GM18868 (cell line): Measurements from ENCODE around the gene NAA20.

Experiments
- ATAC-seq: cut with Tn5 transposase; IDR thresholded peaks from one replicate; pipeline ENCODE4 v1.9.1; 2021; ENCODE audit warnings: mild to moderate bottlenecking, moderate library complexity; ENCODE audit not compliant: unreplicated experiment

NAA20 gene

GRCh38 chr20:20070871-20071726, 53.9 kb downstream of the NAA20 start:
- ATAC-seq, result no peak

- no peak for ATAC-seq
Observed at GRCh38 chr20:20073801-20074371, 56.7 kb downstream of the NAA20 start.

- ATAC-seq, result no peak
Observed at GRCh38 chr20:20075032-20075431, 57.9 kb downstream of the NAA20 start.

- no peak for ATAC-seq
Observed at GRCh38 chr20:20076297-20077065, 59.3 kb downstream of the NAA20 start.

- no peak for ATAC-seq
Observed at GRCh38 chr20:20078041-20078440, 60.9 kb downstream of the NAA20 start.

GRCh38 chr20:20079102-20079784, 62.1 kb downstream of the NAA20 start:
- ATAC-seq, result no peak
